ENCODE data around the gene LAMA3.

Gene LAMA3

GRCh38 chr18:23971097-23971440 is 281.8 kb downstream of the LAMA3 start:
- no peak overlapping the region for H3K4me3 ChIP-seq (ENCODE audit: low read length)
- no peak for TF ChIP-seq ZNF274 (IDR thresholded peaks at IDR 0.05; ENCODE audit: low read depth, low read length)

GRCh38 chr18:23971666-23972230 is 282.5 kb downstream of the LAMA3 start:
- no peak for TF ChIP-seq ZNF274 (IDR thresholded peaks at IDR 0.05; ENCODE audit: low read depth, low read length)
- H3K4me3 ChIP-seq (ENCODE audit: low read length): no peak overlapping the region

GRCh38 chr18:23972453-23972852 is 283.2 kb downstream of the LAMA3 start:
- no peak for TF ChIP-seq ZNF274 (IDR thresholded peaks at IDR 0.05; ENCODE audit: low read depth, low read length)
- H3K4me3 ChIP-seq (ENCODE audit: low read length): no peak overlapping the region

- TF ChIP-seq ZNF274 (IDR thresholded peaks at IDR 0.05; ENCODE audit: low read depth, low read length): no peak
- H3K4me3 ChIP-seq (ENCODE audit: low read length): no peak overlapping the region
These were observed 287.9 kb downstream of the LAMA3 start for GRCh38 chr18:23977103-23977502.

- no peak for TF ChIP-seq ZNF274 (IDR thresholded peaks at IDR 0.05; ENCODE audit: low read depth, low read length)
These were observed 288.6 kb downstream of the LAMA3 start for GRCh38 chr18:23977719-23978483.

GRCh38 chr18:23981369-23981980 is 292.2 kb downstream of the LAMA3 start:
- TF ChIP-seq ZNF274 (IDR thresholded peaks at IDR 0.05; ENCODE audit: low read depth, low read length): no peak
- H3K4me3 ChIP-seq (ENCODE audit: low read length): no peak overlapping the region; the same call in 1 of the 2 replicates

More at GRCh38 chr18:23977719-23978483, 288.6 kb downstream of the LAMA3 start:
- no peak overlapping the region for H3K4me3 ChIP-seq (ENCODE audit: low read length)

- H3K4me3 ChIP-seq (ENCODE audit: low read length): no peak overlapping the region
- TF ChIP-seq ZNF274 (IDR thresholded peaks at IDR 0.05; ENCODE audit: low read depth, low read length): no peak
These were observed 293.2 kb downstream of the LAMA3 start for GRCh38 chr18:23982155-23983079.

- H3K4me3 ChIP-seq (ENCODE audit: low read length): no peak overlapping the region
These were observed 293.9 kb downstream of the LAMA3 start for GRCh38 chr18:23983112-23983511.

GRCh38 chr18:23986600-23987359 is 297.5 kb downstream of the LAMA3 start:
- no peak for TF ChIP-seq ZNF274 (IDR thresholded peaks at IDR 0.05; ENCODE audit: low read depth, low read length)

More at GRCh38 chr18:23983112-23983511, 293.9 kb downstream of the LAMA3 start:
- TF ChIP-seq ZNF274 (IDR thresholded peaks at IDR 0.05; ENCODE audit: low read depth, low read length): no peak

GRCh38 chr18:23990474-23991410 is 301.5 kb downstream of the LAMA3 start:
- no peak overlapping the region for H3K4me3 ChIP-seq (ENCODE audit: low read length)
- no peak for TF ChIP-seq ZNF274 (IDR thresholded peaks at IDR 0.05; ENCODE audit: low read depth, low read length)

More at GRCh38 chr18:23986600-23987359, 297.5 kb downstream of the LAMA3 start:
- no peak overlapping the region for H3K4me3 ChIP-seq (ENCODE audit: low read length)

GRCh38 chr18:23992089-23992940 is 303.1 kb downstream of the LAMA3 start:
- TF ChIP-seq ZNF274 (IDR thresholded peaks at IDR 0.05; ENCODE audit: low read depth, low read length): no peak
- H3K4me3 ChIP-seq (ENCODE audit: low read length): peak overlapping the region; percentile 24; the same call in 1 of the 2 replicates

GRCh38 chr18:23992941-23993280 is 303.7 kb downstream of the LAMA3 start:
- TF ChIP-seq ZNF274 (IDR thresholded peaks at IDR 0.05; ENCODE audit: low read depth, low read length): no peak
- H3K4me3 ChIP-seq (ENCODE audit: low read length): peak overlapping the region; percentile 24

Measured in GM08714 (cell line).